ENCODE measurements around the gene KRTAP5-11. TPM values are rescaled to one million over a fixed set of nuclear protein-coding genes. Genes with fewer than 3 reads are reported as not detected.

The KRTAP5-11 gene
- total and polyA plus RNA-seq, 2 of the 4 experiments (the other 2 are of a cell fraction) = not detected

- no peak within 1 kb of the TSS for H2BK15ac ChIP-seq (ENCODE audit: low read depth, low read length)
- H3K56ac ChIP-seq (ENCODE audit: extremely low read depth, insufficient read depth, low read length) = no peak within 1 kb of the TSS
- no peaks in the 10 kb centered on the region for H4K20me1 ChIP-seq (ENCODE audit: insufficient read depth, low read length)
- no peak for TF ChIP-seq MXI1 (IDR thresholded peaks at IDR 0.05; ENCODE audit: borderline replicate concordance, low read depth, low read length)
- TF ChIP-seq NFE2L2 (IDR thresholded peaks at IDR 0.05; ENCODE audit: low read depth, low read length) = no peak
- TF ChIP-seq MAFK (IDR thresholded peaks at IDR 0.05; ENCODE audit: low read depth, low read length) = no peak
- TF ChIP-seq CTCF (conservative IDR thresholded peaks at IDR 0.05; ENCODE audit: low read depth, low read length) = no peak
- no peak for TF ChIP-seq CHD1 (IDR thresholded peaks at IDR 0.05; ENCODE audit: low read depth, low read length)
- no peak for TF ChIP-seq FOS (IDR thresholded peaks at IDR 0.05; ENCODE audit: low read depth, low read length)
- no peak for TF ChIP-seq BHLHE40 (IDR thresholded peaks at IDR 0.05; ENCODE audit: low read depth, low read length)
- no peak for TF ChIP-seq MAZ (IDR thresholded peaks at IDR 0.05; ENCODE audit: borderline replicate concordance, low read depth, low read length)
- TF ChIP-seq USF2 (IDR thresholded peaks at IDR 0.05; ENCODE audit: low read depth, low read length) = no peak
- no peak for TF ChIP-seq RFX5 (IDR thresholded peaks at IDR 0.05; ENCODE audit: low read depth, low read length)
- TF ChIP-seq SMC3 (IDR thresholded peaks at IDR 0.05; ENCODE audit: low read depth, low read length) = no peak
- no peak for TF ChIP-seq ELK1 (IDR thresholded peaks at IDR 0.05; ENCODE audit: borderline replicate concordance, low read depth, low read length)
- TF ChIP-seq RCOR1 (IDR thresholded peaks at IDR 0.05; ENCODE audit: insufficient replicate concordance, low read length) = no peak
- no peak for TF ChIP-seq RAD21 (IDR thresholded peaks at IDR 0.05; ENCODE audit: low read length)
- no peak within 1 kb of the TSS for H3K4me2 ChIP-seq (ENCODE audit: low read depth, low read length)
- H3K27ac ChIP-seq (ENCODE audit: insufficient read depth, low read length) = no peak within 1 kb of the TSS
- dilution Hi-C loops (cut with HindIII; ENCODE audit: low sequenced_read_pairs, unreplicated experiment) (no loop called here), in situ Hi-C loops (cut with MboI; ENCODE audit: low sequenced_read_pairs) (no loop called here), intact Hi-C loops (cut with micrococcal nuclease) (no loop called here)
- no peaks in the 10 kb centered on the region for H3K4me1 ChIP-seq (ENCODE audit: control insufficient read depth, insufficient read depth, low read length)
- H3K4ac ChIP-seq (ENCODE audit: low read depth, low read length) = no peak within 1 kb of the TSS
- H2AK5ac ChIP-seq (ENCODE audit: low read depth, low read length) = no peak within 1 kb of the TSS
- no peak within 1 kb of the TSS for H3K18ac ChIP-seq (ENCODE audit: low read depth, low read length)
- CTCF ChIA-PET = no interaction called here
- H3K4me3 ChIP-seq (ENCODE audit: insufficient read depth, low read depth, low read length) = no peak within 1 kb of the TSS
- no peak within 1 kb of the TSS for H2AFZ ChIP-seq (replicated peaks; ENCODE audit: low read length, poor library complexity)
- no peaks in the 10 kb centered on the region for H3K9me1 ChIP-seq (ENCODE audit: insufficient read depth, low read length)
- no peaks in the 10 kb centered on the region for H3K79me1 ChIP-seq (ENCODE audit: low read depth in 1 of 2, low read length in 2 of 2)
- no peak within 1 kb of the TSS for H3K14ac ChIP-seq (replicated peaks; ENCODE audit: low read depth, low read length)
- no peaks in the 10 kb centered on the region for H3K36me3 ChIP-seq (ENCODE audit: control insufficient read depth, insufficient read depth, low read length)
- no peak within 1 kb of the TSS for H2BK20ac ChIP-seq (ENCODE audit: low read depth, low read length)
- H4K5ac ChIP-seq (ENCODE audit: low read depth, low read length) = no peak within 1 kb of the TSS
- no peak within 1 kb of the TSS for H2BK120ac ChIP-seq (ENCODE audit: low read depth, low read length)
- no peak for DNase-seq
- no peak for ATAC-seq (ENCODE audit: low read depth)
- no peak within 1 kb of the TSS for H2AK9ac ChIP-seq (replicated peaks; ENCODE audit: low read depth, low read length, poor library complexity)
- no peak within 1 kb of the TSS for H4K8ac ChIP-seq (ENCODE audit: low read depth in 2 of 2, low read length in 2 of 2)
- WGBS, 2 experiments (ENCODE audit: extremely low coverage in 2 of 2, insufficient read length in 1 of 2) = no CpG with 5 or more reads among the region's 5 CpGs
- H3K27me3 ChIP-seq (ENCODE audit: control insufficient read depth, insufficient read depth, low read length) = peaks cover 16% of the 10 kb centered on the region
- no peaks in the 10 kb centered on the region for H3K9me3 ChIP-seq (ENCODE audit: control insufficient read depth, insufficient read depth, low read length)
- POLR2A ChIA-PET (ENCODE audit: unreplicated experiment) = no interaction called here
- no peak within 1 kb of the TSS for H4K91ac ChIP-seq (ENCODE audit: insufficient read depth, low read depth, low read length)
- H2BK5ac ChIP-seq (ENCODE audit: low read depth, low read length, poor library complexity, severe bottlenecking) = no peak within 1 kb of the TSS
- H3K9ac ChIP-seq (ENCODE audit: low read depth, low read length) = no peak within 1 kb of the TSS
- BruUV-seq (replicated peaks) = no TSS peak
- H3K23ac ChIP-seq (ENCODE audit: low read depth, low read length) = no peak within 1 kb of the TSS
These were observed 17.4 kb downstream of the KRTAP5-11 start, which contains the start of gene KRTAP5-10 for GRCh38 chr11:71565263-71565662. KRTAP5-10 (plus strand) TSS chr11:71565563; CDS start chr11:71565588, 25 bp downstream.

All from IMR-90 (cell line).